Naive thymus-derived CD4-positive, alpha-beta T cell (primary cell): ENCODE measurements around the gene CCNJL. TPM values are rescaled to one million over a fixed set of nuclear protein-coding genes. Genes with fewer than 3 reads are reported as not detected.

ENCODE experiments used
- ATAC-seq: fragments of 150-1000 bp; cut with Tn5 transposase; 2 replicates; pipeline ENCODE4 v1.10.0; 2021; ENCODE audit warnings: mild to moderate bottlenecking, moderate library complexity
- CTCF ChIA-PET: fragments of 350-600 bp; sonication (Branson Sonifier 250); formaldehyde crosslinking; loops from one replicate; lab custom pipeline; 2021; ENCODE audit warnings: antibody characterized with exemption; lab: Charles Lee
- POLR2A ChIA-PET: fragments of 350-600 bp; sonication (Branson Sonifier 250); formaldehyde crosslinking; loops from one replicate; lab custom pipeline; 2021; ENCODE audit warnings: antibody characterized with exemption, inconsistent platforms; lab: Charles Lee
- DNase-seq, 9 donors: peaks; one replicate each; pipeline versions ENCODE4 v3.0.0 to v3.0.0-alpha.2; 2020 to 2022; ENCODE audit warnings: mixed read lengths in 1 of 9
- H3K27ac ChIP-seq: one replicate; pipeline ENCODE4 v1.7.0; 2013; ENCODE audit warnings: mild to moderate bottlenecking, low read depth, low read length, moderate library complexity
- H3K27me3 ChIP-seq, 2 donors: one replicate each; pipeline ENCODE4 v1.7.0; 2013; ENCODE audit warnings: low read length in 2 of 2, mild to moderate bottlenecking in 2 of 2, moderate library complexity in 2 of 2; ENCODE audit not compliant: control insufficient read depth in 2 of 2, insufficient read depth in 2 of 2
- H3K36me3 ChIP-seq, 3 experiments: 1 replicate in 2 of 3; 2 replicates in 1 of 3; pipeline ENCODE4 v1.7.0; 2013; ENCODE audit warnings: low read length in 3 of 3, mild to moderate bottlenecking in 3 of 3, moderate library complexity in 1 of 3; ENCODE audit not compliant: insufficient read depth in 3 of 3, control insufficient read depth in 2 of 3
- H3K4me1 ChIP-seq, 2 donors: one replicate each; pipeline ENCODE4 v1.7.0; 2013; ENCODE audit warnings: low read length in 2 of 2, mild to moderate bottlenecking in 2 of 2, moderate library complexity in 1 of 2; ENCODE audit not compliant: control insufficient read depth in 2 of 2, insufficient read depth in 2 of 2
- H3K4me3 ChIP-seq: 2 replicates; pipeline ENCODE4 v1.7.0; 2013; ENCODE audit warnings: mild to moderate bottlenecking, low read length
- H3K9me3 ChIP-seq, 3 experiments: 1 replicate in 2 of 3; 2 replicates in 1 of 3; pipeline ENCODE4 v1.7.0; 2013; ENCODE audit warnings: low read length in 3 of 3; ENCODE audit not compliant: control insufficient read depth in 2 of 3
- H3K27ac Mint-ChIP-seq, 9 donors: one replicate each; pipeline ENCODE4 v1.8.0; 2020 to 2022; ENCODE audit warnings: mixed read lengths in 9 of 9, mild to moderate bottlenecking in 8 of 9, moderate library complexity in 5 of 9, inconsistent platforms in 2 of 9
- H3K27me3 Mint-ChIP-seq, 5 donors: one replicate each; pipeline ENCODE4 v1.8.0; 2021 to 2022; ENCODE audit warnings: mixed read lengths in 5 of 5, mild to moderate bottlenecking in 1 of 5
- H3K36me3 Mint-ChIP-seq, 5 donors: one replicate each; pipeline ENCODE4 v1.8.0; 2020 to 2022; ENCODE audit warnings: mixed read lengths in 5 of 5, mild to moderate bottlenecking in 3 of 5, inconsistent platforms in 1 of 5
- H3K4me1 Mint-ChIP-seq, 7 donors: one replicate each; pipeline ENCODE4 v1.8.0; 2020 to 2022; ENCODE audit warnings: mixed read lengths in 7 of 7, mild to moderate bottlenecking in 3 of 7, inconsistent platforms in 1 of 7
- H3K4me3 Mint-ChIP-seq, 10 donors: one replicate each; pipeline ENCODE4 v1.8.0; 2020 to 2022; ENCODE audit warnings: mild to moderate bottlenecking in 10 of 10, mixed read lengths in 10 of 10, moderate library complexity in 6 of 10, inconsistent platforms in 2 of 10
- H3K9me3 Mint-ChIP-seq, 11 donors: one replicate each; pipeline ENCODE4 v1.8.0; 2020 to 2022; ENCODE audit warnings: mixed read lengths in 11 of 11, mild to moderate bottlenecking in 4 of 11, inconsistent platforms in 1 of 11, moderate library complexity in 1 of 11
- intact Hi-C, 2 donors: fragments of 100-400 bp; cut with micrococcal nuclease; formaldehyde crosslinking; loops; one replicate each; pipeline ENCODE4 v1.15.1; 2023
- polyA plus RNA-seq, 2 donors: library from polyadenylated mRNA; unstranded; fragments of 300-500 nt; fragmentation: Illumina TruSeq; gene quantifications; one replicate each; pipeline ENCODE4 v1.2.3, GENCODE V29; 2021
- total RNA-seq, 6 experiments: library from RNA in 5 of 6; stranded (reverse) in 5 of 6; gene quantifications; 1 replicate in 5 of 6; 2 replicates in 1 of 6; pipeline ENCODE4 v1.2.3 and lab custom pipeline; 2021 to 2026

CCNJL gene
- total and polyA plus RNA-seq, 7 experiments from 2014 or later = 0.42 to 2.3 TPM; not detected in 5

- Mint-ChIP-seq H3K4me3 (no peak overlapping the region), H3K9me3 (no peaks in the 10 kb centered on the region), H3K27ac (no peak overlapping the region), H3K27me3 (peaks cover 0 to 16% (median 15%) of the 10 kb centered on the region in 5 donors), H3K36me3 (no peaks in the 10 kb centered on the region), H3K4me1 (peaks cover 0 to 11% (median 5%) of the 10 kb centered on the region in 7 donors)
- Histone ChIP-seq H3K27ac (no peak overlapping the region), H3K36me3 (no peaks in the 10 kb centered on the region), H3K4me1 (no peaks in the 10 kb centered on the region), H3K4me3 (no peak overlapping the region), H3K27me3 (no peaks in the 10 kb centered on the region), H3K9me3 (no peaks in the 10 kb centered on the region)
- ChIA-PET POLR2A (no interaction called here), CTCF (no interaction called here)
- intact Hi-C loops = no loop called here
- no peak for ATAC-seq
- no peak for DNase-seq
These were observed 50.0 kb downstream of the CCNJL start for GRCh38 chr5:160262151-160263074.

- ATAC-seq = peak; percentile 68
- Histone ChIP-seq H3K4me3 (no peak overlapping the region), H3K27ac (no peak overlapping the region), H3K4me1 (no peaks in the 10 kb centered on the region), H3K27me3 (no peaks in the 10 kb centered on the region), H3K36me3 (no peaks in the 10 kb centered on the region), H3K9me3 (no peaks in the 10 kb centered on the region)
- Mint-ChIP-seq H3K27me3 (peaks cover 0 to 15% (median 15%) of the 10 kb centered on the region in 5 donors), H3K9me3 (no peaks in the 10 kb centered on the region), H3K4me1 (peaks cover 0 to 11% (median 5%) of the 10 kb centered on the region in 7 donors), H3K36me3 (no peaks in the 10 kb centered on the region), H3K27ac (no peak overlapping the region), H3K4me3 (no peak overlapping the region)
- no peak for DNase-seq
- POLR2A ChIA-PET = no interaction called here
- CTCF ChIA-PET = no interaction called here
- intact Hi-C loops = no loop called here
These were observed 51.2 kb downstream of the CCNJL start for GRCh38 chr5:160260881-160261815.

GRCh38 chr5:160260006-160260775 lies 52.2 kb downstream of the CCNJL start:
- Histone ChIP-seq H3K27ac (no peak overlapping the region), H3K9me3 (no peaks in the 10 kb centered on the region), H3K27me3 (no peaks in the 10 kb centered on the region), H3K36me3 (no peaks in the 10 kb centered on the region), H3K4me3 (no peak overlapping the region), H3K4me1 (no peaks in the 10 kb centered on the region)
- H3K4me1 Mint-ChIP-seq = peaks cover 0 to 11% (median 5%) of the 10 kb centered on the region in 7 donors
- H3K27ac Mint-ChIP-seq = no peak overlapping the region
- ATAC-seq (no peak), DNase-seq (no peak)
- intact Hi-C loops = no loop called here
- CTCF ChIA-PET = no interaction called here
- H3K36me3 Mint-ChIP-seq = no peaks in the 10 kb centered on the region
- H3K4me3 Mint-ChIP-seq = no peak overlapping the region
- no peaks in the 10 kb centered on the region for H3K9me3 Mint-ChIP-seq
- POLR2A ChIA-PET = no interaction called here
- peaks cover 0 to 15% (median 12%) of the 10 kb centered on the region in 5 donors for H3K27me3 Mint-ChIP-seq

- DNase-seq = no peak
- Mint-ChIP-seq H3K9me3 (no peaks in the 10 kb centered on the region), H3K4me1 (peaks cover 0 to 11% (median 5%) of the 10 kb centered on the region in 7 donors), H3K36me3 (no peaks in the 10 kb centered on the region), H3K4me3 (no peak overlapping the region), H3K27me3 (peaks cover 0 to 15% (median 12%) of the 10 kb centered on the region in 5 donors), H3K27ac (no peak overlapping the region)
- no peaks in the 10 kb centered on the region for H3K36me3 ChIP-seq
- H3K4me3 ChIP-seq = no peak overlapping the region
- intact Hi-C loops = no loop called here
- H3K27me3 ChIP-seq = no peaks in the 10 kb centered on the region
- H3K4me1 ChIP-seq = no peaks in the 10 kb centered on the region
- CTCF ChIA-PET = interaction anchor here (0.6 kb wide), 1 partner anchor 17 kb away, joined by 3 read pairs; no protein-coding TSS in a partner anchor
- POLR2A ChIA-PET = no interaction called here
- H3K27ac ChIP-seq = no peak overlapping the region
- ATAC-seq = no peak
- no peaks in the 10 kb centered on the region for H3K9me3 ChIP-seq
These were observed 53.0 kb downstream of the CCNJL start for GRCh38 chr5:160259341-160259740.

- ChIA-PET CTCF (no interaction called here), POLR2A (no interaction called here)
- Histone ChIP-seq H3K9me3 (no peaks in the 10 kb centered on the region), H3K27ac (no peak overlapping the region), H3K4me1 (no peaks in the 10 kb centered on the region), H3K27me3 (no peaks in the 10 kb centered on the region), H3K4me3 (no peak overlapping the region), H3K36me3 (no peaks in the 10 kb centered on the region)
- no peak for ATAC-seq
- intact Hi-C loops = no loop called here
- DNase-seq = no peak
- Mint-ChIP-seq H3K27ac (no peak overlapping the region), H3K4me3 (no peak overlapping the region), H3K4me1 (no peaks in the 10 kb centered on the region), H3K9me3 (no peaks in the 10 kb centered on the region), H3K36me3 (no peaks in the 10 kb centered on the region), H3K27me3 (peaks cover 0 to 5% (median 0%) of the 10 kb centered on the region in 5 donors)
These were observed 57.7 kb downstream of the CCNJL start for GRCh38 chr5:160254706-160255105.

- DNase-seq (no peak), ATAC-seq (no peak)
- no peaks in the 10 kb centered on the region for H3K4me1 Mint-ChIP-seq
- CTCF ChIA-PET = no interaction called here
- peaks cover 0 to 5% (median 0%) of the 10 kb centered on the region in 5 donors for H3K27me3 Mint-ChIP-seq
- no peaks in the 10 kb centered on the region for H3K9me3 Mint-ChIP-seq
- intact Hi-C loops = no loop called here
- no peak overlapping the region for H3K4me3 ChIP-seq
- H3K9me3 ChIP-seq = no peaks in the 10 kb centered on the region
- no peaks in the 10 kb centered on the region for H3K36me3 Mint-ChIP-seq
- POLR2A ChIA-PET = no interaction called here
- H3K4me3 Mint-ChIP-seq = no peak overlapping the region
- H3K36me3 ChIP-seq = no peaks in the 10 kb centered on the region
- no peaks in the 10 kb centered on the region for H3K4me1 ChIP-seq
- H3K27ac ChIP-seq = no peak overlapping the region
- H3K27ac Mint-ChIP-seq = no peak overlapping the region
- no peaks in the 10 kb centered on the region for H3K27me3 ChIP-seq
These were observed 58.9 kb downstream of the CCNJL start for GRCh38 chr5:160253441-160253840.
